HG02840 (cell line): ENCODE measurements around the gene IFNAR1.
"Not testable (repeated sequence)": the region's sequence is repeated elsewhere in the genome, so short reads cannot be mapped to it uniquely, and the experiment has no call there.

Experiments
- ATAC-seq: cut with Tn5 transposase; IDR thresholded peaks from one replicate; pipeline ENCODE4 v1.9.1; 2021; ENCODE audit warnings: mild to moderate bottlenecking, moderate library complexity, moderate number of reproducible peaks; ENCODE audit not compliant: unreplicated experiment, low FRiP score

The IFNAR1 gene

GRCh38 chr21:33339135-33339534 is 14.4 kb downstream of the IFNAR1 start:
- no peak for ATAC-seq

GRCh38 chr21:33339918-33340317 is 15.1 kb downstream of the IFNAR1 start:
- no peak for ATAC-seq

GRCh38 chr21:33345751-33346238 is 21.0 kb downstream of the IFNAR1 start:
- ATAC-seq = no peak

- ATAC-seq = no peak
Observed at GRCh38 chr21:33348706-33349105, 23.9 kb downstream of the IFNAR1 start.

- ATAC-seq = no peak
Observed at GRCh38 chr21:33350676-33351075, 25.9 kb downstream of the IFNAR1 start.

- ATAC-seq = no peak
Observed at GRCh38 chr21:33355355-33355754, 30.6 kb downstream of the IFNAR1 start.

- no peak for ATAC-seq
Observed at GRCh38 chr21:33355996-33356395, 31.2 kb downstream of the IFNAR1 start.

GRCh38 chr21:33357177-33357576 is 32.4 kb downstream of the IFNAR1 start:
- no peak for ATAC-seq

GRCh38 chr21:33359446-33359845 is 34.7 kb downstream of the IFNAR1 start:
- ATAC-seq = no peak

- no peak for ATAC-seq
Observed at GRCh38 chr21:33360281-33360680, 35.5 kb downstream of the IFNAR1 start.

- ATAC-seq = peak; percentile 67
Observed at GRCh38 chr21:33360881-33361602, 36.3 kb downstream of the IFNAR1 start.

- no peak for ATAC-seq
Observed at GRCh38 chr21:33362044-33362555, 37.3 kb downstream of the IFNAR1 start.

GRCh38 chr21:33363911-33364609 is 39.3 kb downstream of the IFNAR1 start:
- not testable (repeated sequence) for ATAC-seq

- ATAC-seq = no peak
Observed at GRCh38 chr21:33364830-33365229, 40.1 kb downstream of the IFNAR1 start.

- no peak for ATAC-seq
Observed at GRCh38 chr21:33367309-33367973, 42.7 kb downstream of the IFNAR1 start.

GRCh38 chr21:33368124-33368523 is 43.4 kb downstream of the IFNAR1 start:
- no peak for ATAC-seq

GRCh38 chr21:33368576-33368975 is 43.8 kb downstream of the IFNAR1 start:
- no peak for ATAC-seq

GRCh38 chr21:33369586-33369985 is 44.8 kb downstream of the IFNAR1 start:
- ATAC-seq = no peak

- ATAC-seq = no peak
Observed at GRCh38 chr21:33370305-33370704, 45.5 kb downstream of the IFNAR1 start.

GRCh38 chr21:33371366-33371765 is 46.6 kb downstream of the IFNAR1 start:
- ATAC-seq = no peak

GRCh38 chr21:33372582-33372981 is 47.8 kb downstream of the IFNAR1 start:
- no peak for ATAC-seq
